ENCODE data around the gene ATXN7. TPM values are rescaled to one million over a fixed set of nuclear protein-coding genes. Genes with fewer than 3 reads are reported as not detected.
A peak's percentile ranks its signal among the peaks of the same experiment; 100 is the strongest.

The ATXN7 gene
- total RNA-seq, 2 experiments from 2014 or later, result 289 to 304 TPM

- Mint-ChIP-seq H3K36me3 (ENCODE audit: low read depth) (peaks cover 99% of the 10 kb centered on the region), H3K4me3 (no peak overlapping the region), H3K27ac (peak overlapping the region; percentile 71), H3K27me3 (no peaks in the 10 kb centered on the region), H3K4me1 (ENCODE audit: low read depth) (peaks cover 70% of the 10 kb centered on the region), H3K9me3 (no peaks in the 10 kb centered on the region)
- no peaks in the 10 kb centered on the region for H3K27me3 ChIP-seq (ENCODE audit: control insufficient read depth in 1 of 2, insufficient read depth in 2 of 2, low read length in 2 of 2)
- CTCF ChIA-PET, result no interaction called here
- POLR2A ChIA-PET, result no interaction called here
- H3K4me3 ChIP-seq (ENCODE audit: low read length), result no peak overlapping the region
- peaks cover 9% of the 10 kb centered on the region for H3K4me1 ChIP-seq (ENCODE audit: insufficient read depth, low read length)
- no peak overlapping the region for H3K27ac ChIP-seq (ENCODE audit: low read depth in 1 of 2, low read length in 2 of 2)
- TF ChIP-seq CTCF (IDR thresholded peaks at IDR 0.05), result no peak
- intact Hi-C loops (cut with DNase I, micrococcal nuclease), result no loop called here
- DNase-seq, result no peak
- H3K9me3 ChIP-seq (ENCODE audit: control insufficient read depth in 1 of 2, insufficient read depth in 1 of 2, low read length in 2 of 2), result no peaks in the 10 kb centered on the region
- no peak for ATAC-seq (ENCODE audit: poor library complexity)
- H3K36me3 ChIP-seq (ENCODE audit: insufficient read depth, low read length), result peaks cover 100% of the 10 kb centered on the region
These were observed 125.3 kb downstream of the ATXN7 start for GRCh38 chr3:63988943-63989342.

- no peak for TF ChIP-seq CTCF (IDR thresholded peaks at IDR 0.05)
- H3K27ac ChIP-seq (ENCODE audit: low read depth in 1 of 2, low read length in 2 of 2), result no peak overlapping the region
- peak overlapping the region; percentile 83 for H3K27ac Mint-ChIP-seq
- CTCF ChIA-PET, result interaction anchor here (1.2 to 2.6 kb wide), 2 partner anchors 28 to 33 kb away, joined by 3 to 8 read pairs; partner anchors contain the start of gene PSMD6
- peaks cover 16% of the 10 kb centered on the region for H3K4me1 ChIP-seq (ENCODE audit: insufficient read depth, low read length)
- no peaks in the 10 kb centered on the region for H3K27me3 Mint-ChIP-seq
- intact Hi-C loops (cut with DNase I, micrococcal nuclease), result no loop called here
- H3K4me1 Mint-ChIP-seq (ENCODE audit: low read depth), result peaks cover 68% of the 10 kb centered on the region
- ATAC-seq (ENCODE audit: poor library complexity) (no peak), DNase-seq (no peak)
- POLR2A ChIA-PET, result interaction anchor here (0.9 to 7.5 kb wide), 3 partner anchors 11 to 39 kb away, joined by 3 to 39 read pairs (median 24); no protein-coding TSS in a partner anchor
- H3K36me3 ChIP-seq (ENCODE audit: insufficient read depth, low read length), result peaks cover 100% of the 10 kb centered on the region
- no peaks in the 10 kb centered on the region for H3K27me3 ChIP-seq (ENCODE audit: control insufficient read depth in 1 of 2, insufficient read depth in 2 of 2, low read length in 2 of 2)
- H3K36me3 Mint-ChIP-seq (ENCODE audit: low read depth), result peaks cover 96% of the 10 kb centered on the region
- H3K4me3 Mint-ChIP-seq, result no peak overlapping the region
- no peaks in the 10 kb centered on the region for H3K9me3 Mint-ChIP-seq
- no peaks in the 10 kb centered on the region for H3K9me3 ChIP-seq (ENCODE audit: control insufficient read depth in 1 of 2, insufficient read depth in 1 of 2, low read length in 2 of 2)
- H3K4me3 ChIP-seq (ENCODE audit: low read length), result no peak overlapping the region
These were observed 126.5 kb downstream of the ATXN7 start for GRCh38 chr3:63990204-63990603.

GRCh38 chr3:63990733-63991132 lies 127.1 kb downstream of the ATXN7 start:
- H3K4me1 ChIP-seq (ENCODE audit: insufficient read depth, low read length), result peaks cover 14% of the 10 kb centered on the region
- POLR2A ChIA-PET, result interaction anchor here (0.9 to 7.5 kb wide), 5 partner anchors 12 to 39 kb away, joined by 3 to 39 read pairs (median 8); no protein-coding TSS in a partner anchor
- no peak overlapping the region for H3K4me3 Mint-ChIP-seq
- DNase-seq, result no peak
- H3K4me3 ChIP-seq (ENCODE audit: low read length), result no peak overlapping the region
- peaks cover 100% of the 10 kb centered on the region for H3K36me3 ChIP-seq (ENCODE audit: insufficient read depth, low read length)
- H3K27ac Mint-ChIP-seq, result peak overlapping the region; percentile 83
- no peaks in the 10 kb centered on the region for H3K27me3 Mint-ChIP-seq
- no peaks in the 10 kb centered on the region for H3K9me3 Mint-ChIP-seq
- H3K4me1 Mint-ChIP-seq (ENCODE audit: low read depth), result peaks cover 68% of the 10 kb centered on the region
- no peak overlapping the region for H3K27ac ChIP-seq (ENCODE audit: low read depth in 1 of 2, low read length in 2 of 2)
- intact Hi-C loops (cut with DNase I, micrococcal nuclease), result no loop called here
- no peak for TF ChIP-seq CTCF (IDR thresholded peaks at IDR 0.05)
- ATAC-seq (ENCODE audit: poor library complexity), result no peak
- CTCF ChIA-PET, result interaction anchor here (1.2 to 2.6 kb wide), 2 partner anchors 29 to 32 kb away, joined by 3 to 8 read pairs; partner anchors contain the start of gene PSMD6
- peaks cover 96% of the 10 kb centered on the region for H3K36me3 Mint-ChIP-seq (ENCODE audit: low read depth)
- H3K9me3 ChIP-seq (ENCODE audit: control insufficient read depth in 1 of 2, insufficient read depth in 1 of 2, low read length in 2 of 2), result no peaks in the 10 kb centered on the region
- H3K27me3 ChIP-seq (ENCODE audit: control insufficient read depth in 1 of 2, insufficient read depth in 2 of 2, low read length in 2 of 2), result no peaks in the 10 kb centered on the region

Measured in CD4-positive, alpha-beta T cell (primary cell).